ENCODE results near the gene PACS2. TPM values are rescaled to one million over a fixed set of nuclear protein-coding genes. Genes with fewer than 3 reads are reported as not detected.

The PACS2 gene
- total RNA-seq, 1 experiment from 2014 or later, result 30.0 TPM

GRCh38 chr14:105337966-105338741 is 23.6 kb downstream of the PACS2 start:
- in situ Hi-C loops (cut with HindIII; ENCODE audit: low pct_unique_long_range_greater_than_20kb, low sequenced_read_pairs), result no loop called here
- no peak for DNase-seq (ENCODE audit: low read depth)

GRCh38 chr14:105340821-105341733 is 26.5 kb downstream of the PACS2 start:
- in situ Hi-C loops (cut with HindIII; ENCODE audit: low pct_unique_long_range_greater_than_20kb, low sequenced_read_pairs), result no loop called here
- no peak for DNase-seq (ENCODE audit: low read depth)

GRCh38 chr14:105343194-105343593 is 28.6 kb downstream of the PACS2 start:
- in situ Hi-C loops (cut with HindIII; ENCODE audit: low pct_unique_long_range_greater_than_20kb, low sequenced_read_pairs), result no loop called here
- DNase-seq (ENCODE audit: low read depth), result no peak

DNA sequence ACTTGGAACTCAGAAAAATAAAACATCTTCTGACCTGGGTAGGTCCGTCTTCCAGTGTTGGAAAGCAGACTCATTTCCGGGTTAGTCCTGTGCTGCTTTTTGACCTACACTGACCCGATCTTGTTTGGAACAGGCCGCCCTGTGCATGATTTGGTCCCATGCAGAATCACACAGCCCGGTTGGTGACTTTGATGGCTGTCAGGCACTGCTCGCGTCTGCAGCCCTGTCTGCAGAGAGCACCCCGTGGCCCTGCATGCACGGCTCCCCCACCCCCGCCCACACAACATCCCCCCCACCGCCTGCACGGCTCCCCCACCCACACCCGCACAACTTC is 31.6 kb downstream of the PACS2 start:
- in situ Hi-C loops (cut with HindIII; ENCODE audit: low pct_unique_long_range_greater_than_20kb, low sequenced_read_pairs), result no loop called here

GRCh38 chr14:105346876-105347586 is 32.5 kb downstream of the PACS2 start:
- DNase-seq (ENCODE audit: low read depth), result no peak
- in situ Hi-C loops (cut with HindIII; ENCODE audit: low pct_unique_long_range_greater_than_20kb, low sequenced_read_pairs), result no loop called here

More for the DNA sequence above, 31.6 kb downstream of the PACS2 start:
- DNase-seq (ENCODE audit: low read depth), result no peak

DNA sequence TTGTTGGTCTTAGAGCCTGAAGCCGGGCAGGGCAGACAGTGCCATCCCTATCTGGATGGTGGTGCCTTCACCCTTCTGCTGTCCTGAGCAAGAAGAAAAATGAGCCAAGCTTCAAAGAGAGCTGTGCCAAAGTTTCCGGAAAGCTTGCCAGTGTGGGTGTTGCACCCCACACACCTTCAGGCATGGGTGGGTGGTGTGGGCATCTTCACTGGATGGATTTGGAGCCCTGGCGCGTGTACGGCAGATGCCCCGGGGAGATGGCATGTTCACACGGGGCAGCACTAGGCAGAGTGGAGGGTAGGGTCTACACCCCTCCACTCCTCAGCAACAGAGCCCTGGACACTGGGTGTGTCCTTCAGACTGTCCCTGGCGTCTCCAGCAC is 33.0 kb downstream of the PACS2 start:
- no peak for DNase-seq (ENCODE audit: low read depth)
- in situ Hi-C loops (cut with HindIII; ENCODE audit: low pct_unique_long_range_greater_than_20kb, low sequenced_read_pairs), result no loop called here

DNA sequence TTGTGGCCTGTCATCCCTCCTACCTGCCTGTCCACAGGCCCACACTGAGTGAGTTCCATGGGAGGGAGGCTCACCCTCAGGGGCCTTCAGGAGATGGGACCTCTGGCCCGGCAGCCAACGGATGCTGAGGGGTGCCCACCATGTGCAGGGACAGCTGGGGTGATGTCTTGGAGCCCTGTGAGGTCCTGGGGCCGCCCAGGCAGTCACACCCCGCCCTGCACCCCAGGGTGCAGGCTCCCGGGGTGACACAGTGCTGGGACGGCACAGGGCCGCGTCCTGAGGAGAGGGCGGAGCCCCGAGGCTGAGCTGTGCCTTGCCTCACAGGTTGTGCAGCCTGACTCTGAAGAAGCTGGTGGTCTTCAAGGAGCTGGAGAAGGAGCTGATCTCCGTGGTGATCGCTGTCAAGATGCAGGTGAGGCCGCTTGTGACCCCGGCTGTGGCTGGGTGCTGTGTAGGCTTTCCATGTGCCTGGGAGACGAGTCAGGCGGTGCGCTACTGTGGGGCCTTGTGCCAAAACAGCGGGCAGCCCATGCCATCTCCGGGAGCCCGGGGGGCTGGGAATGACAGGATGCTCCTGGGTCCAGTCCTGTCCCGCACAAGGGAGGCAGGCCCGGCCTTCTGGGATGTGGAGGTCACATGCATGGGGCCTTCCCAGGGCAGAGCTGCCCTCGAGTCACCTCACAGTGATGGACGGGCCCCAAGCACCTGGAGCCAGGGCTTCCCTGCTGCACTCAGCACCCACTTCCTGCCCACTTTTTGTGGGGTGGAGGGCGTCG is 33.8 kb downstream of the PACS2 start:
- no peak for DNase-seq (ENCODE audit: low read depth)
- in situ Hi-C loops (cut with HindIII; ENCODE audit: low pct_unique_long_range_greater_than_20kb, low sequenced_read_pairs), result no loop called here

GRCh38 chr14:105348945-105349699 is 34.6 kb downstream of the PACS2 start:
- in situ Hi-C loops (cut with HindIII; ENCODE audit: low pct_unique_long_range_greater_than_20kb, low sequenced_read_pairs), result no loop called here
- no peak for DNase-seq (ENCODE audit: low read depth)

GRCh38 chr14:105349992-105350391 is 35.4 kb downstream of the PACS2 start:
- DNase-seq (ENCODE audit: low read depth), result no peak
- in situ Hi-C loops (cut with HindIII; ENCODE audit: low pct_unique_long_range_greater_than_20kb, low sequenced_read_pairs), result no loop called here

DNA sequence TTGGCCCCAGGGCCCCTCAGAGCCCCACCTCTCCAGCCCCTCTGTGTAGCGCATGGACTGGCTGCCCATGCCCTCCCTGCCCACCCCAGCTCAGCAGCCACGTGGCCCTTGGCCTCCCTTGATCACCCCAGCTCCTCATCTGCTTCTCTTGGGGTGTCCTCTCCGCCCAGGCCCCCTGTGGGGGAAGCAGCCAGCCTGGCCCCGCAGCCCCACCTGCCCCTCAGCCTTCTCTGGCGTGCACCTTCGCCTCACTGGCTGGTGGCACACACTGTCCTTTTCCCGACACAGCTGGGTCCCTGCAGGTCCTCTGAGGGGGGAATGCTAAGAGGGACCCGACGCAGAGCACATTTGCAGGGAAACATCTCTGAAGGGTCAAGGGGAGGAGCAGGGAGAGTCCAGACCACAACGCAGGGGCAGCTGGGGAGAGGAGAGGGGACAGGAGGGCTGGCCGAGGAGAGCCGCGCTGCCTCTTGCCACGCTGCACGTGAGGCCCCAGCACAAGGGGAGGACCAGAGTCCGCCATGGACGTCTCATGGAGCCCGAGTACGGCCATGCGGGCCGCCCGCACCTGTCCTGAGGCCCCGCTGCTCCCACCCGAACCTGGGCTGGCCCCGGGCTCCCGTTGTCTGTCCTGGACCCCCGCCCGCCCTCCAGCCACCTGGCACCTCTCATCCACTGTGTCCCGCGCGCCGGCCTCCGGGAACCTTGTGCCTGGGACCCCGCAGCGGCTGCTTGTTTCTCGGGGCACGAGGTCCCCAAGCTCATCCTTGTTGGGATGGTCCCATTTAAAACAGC is 36.1 kb downstream of the PACS2 start:
- in situ Hi-C loops (cut with HindIII; ENCODE audit: low pct_unique_long_range_greater_than_20kb, low sequenced_read_pairs), result no loop called here
- no peak for DNase-seq (ENCODE audit: low read depth)

- no peak for DNase-seq (ENCODE audit: low read depth)
- in situ Hi-C loops (cut with HindIII; ENCODE audit: low pct_unique_long_range_greater_than_20kb, low sequenced_read_pairs), result no loop called here
Observed at GRCh38 chr14:105351410-105351809, 36.9 kb downstream of the PACS2 start.

DNA sequence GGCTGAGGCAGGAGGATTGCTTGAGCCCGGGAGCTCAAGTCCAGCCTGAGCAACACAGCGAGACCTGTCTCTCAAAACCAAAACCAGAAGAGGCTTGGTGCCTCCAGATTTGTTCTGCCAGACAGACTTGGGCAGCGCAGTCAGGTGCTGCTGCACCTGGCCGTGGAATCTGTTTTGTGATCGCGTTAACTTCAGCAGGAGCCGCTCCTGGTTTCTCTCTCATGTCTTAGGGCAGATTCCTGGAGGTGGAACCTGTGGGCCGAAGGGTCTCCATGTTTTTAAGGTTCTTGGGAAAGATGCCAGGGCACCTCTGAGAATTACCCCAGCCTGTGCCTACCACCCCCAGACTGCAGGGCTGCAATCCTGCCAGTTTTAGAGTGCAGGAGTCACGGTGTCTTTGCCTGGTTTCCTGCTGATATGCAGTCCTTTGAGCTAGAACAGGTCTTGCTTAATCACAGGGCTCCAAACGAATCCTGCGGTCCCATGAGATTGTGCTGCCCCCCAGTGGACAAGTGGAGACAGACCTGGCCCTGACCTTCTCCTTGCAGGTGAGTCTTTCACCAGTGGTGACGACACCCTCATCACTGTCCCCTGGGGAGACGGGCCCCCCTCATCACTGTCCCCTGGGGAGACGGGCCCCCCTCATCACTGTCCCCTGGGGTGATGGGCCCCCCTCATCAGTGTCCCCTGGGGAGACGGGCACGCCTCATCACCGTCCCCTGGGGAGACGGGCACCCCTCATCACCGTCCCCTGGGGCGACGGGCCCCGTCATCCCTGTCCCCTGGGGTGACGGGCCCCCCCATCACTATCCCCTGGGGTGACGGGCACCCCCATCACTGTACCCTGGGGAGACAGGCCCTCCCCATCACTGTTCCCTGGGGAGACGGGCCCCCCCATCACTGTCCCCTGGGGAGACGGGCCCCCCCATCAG is 37.6 kb downstream of the PACS2 start:
- peak; percentile 59 for DNase-seq (ENCODE audit: low read depth)
- in situ Hi-C loops (cut with HindIII; ENCODE audit: low pct_unique_long_range_greater_than_20kb, low sequenced_read_pairs), result no loop called here

GRCh38 chr14:105353136-105353535 is 38.6 kb downstream of the PACS2 start:
- in situ Hi-C loops (cut with HindIII; ENCODE audit: low pct_unique_long_range_greater_than_20kb, low sequenced_read_pairs), result no loop called here
- DNase-seq (ENCODE audit: low read depth), result no peak

DNA sequence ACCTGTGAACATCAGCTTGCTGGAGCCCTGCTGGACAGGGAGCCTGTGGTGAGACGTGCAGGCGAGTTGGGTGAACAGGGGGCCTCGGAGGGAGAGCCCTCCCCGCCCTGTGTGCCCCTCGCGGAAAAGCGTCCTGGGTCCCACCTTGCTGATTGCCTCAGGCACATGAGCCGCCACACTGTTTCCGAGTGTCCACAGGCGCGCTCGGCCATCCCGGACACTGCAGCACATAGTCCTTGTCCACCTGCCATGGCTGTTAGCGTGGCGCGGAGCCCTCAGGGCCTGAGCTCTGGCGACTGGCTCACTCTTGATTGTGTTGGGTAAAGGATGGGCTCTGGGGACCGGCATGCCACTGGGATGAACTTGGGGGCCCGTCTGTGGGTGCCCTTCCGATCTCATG is 40.0 kb downstream of the PACS2 start:
- in situ Hi-C loops (cut with HindIII; ENCODE audit: low pct_unique_long_range_greater_than_20kb, low sequenced_read_pairs), result no loop called here
- no peak for DNase-seq (ENCODE audit: low read depth)

DNA sequence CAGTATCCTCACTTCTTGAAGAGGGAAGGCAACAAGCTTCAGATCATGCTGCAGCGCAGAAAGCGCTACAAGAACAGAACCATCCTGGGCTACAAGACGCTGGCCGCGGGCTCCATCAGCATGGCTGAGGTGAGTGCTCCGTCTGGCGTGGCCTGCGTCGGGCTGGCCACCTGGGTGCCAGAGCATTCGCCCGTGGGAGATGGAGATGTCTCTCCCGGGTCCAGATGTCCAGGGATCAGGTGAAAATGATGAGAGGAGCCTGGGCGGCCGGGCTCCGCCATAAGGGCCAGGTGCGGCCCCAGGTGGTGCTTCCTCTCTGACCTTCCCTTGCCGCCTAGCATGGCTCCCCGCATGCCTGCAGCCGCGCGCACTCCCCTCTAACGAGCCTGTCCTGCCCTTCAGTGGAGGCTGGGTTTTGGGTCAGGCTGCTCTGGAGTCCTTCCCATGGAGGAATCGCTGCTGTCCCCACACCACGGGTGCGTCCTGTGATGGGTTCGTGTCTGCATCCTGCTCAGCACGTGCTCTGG is 40.6 kb downstream of the PACS2 start:
- in situ Hi-C loops (cut with HindIII; ENCODE audit: low pct_unique_long_range_greater_than_20kb, low sequenced_read_pairs), result no loop called here
- no peak for DNase-seq (ENCODE audit: low read depth)
